Lower lobe of right lung (tissue), 2 donors: ENCODE measurements around the gene SLC38A10. TPM values are rescaled to one million over a fixed set of nuclear protein-coding genes. Genes with fewer than 3 reads are reported as not detected.

Experiments used
- ATAC-seq, 2 donors: fragments of 200-7000 bp; cut with Tn5 transposase; one replicate each; pipeline ENCODE4 v1.9.1; 2020 to 2022; ENCODE audit warnings: mild to moderate bottlenecking in 2 of 2, moderate library complexity in 2 of 2
- DNase-seq: peaks from one replicate; pipeline ENCODE4 v3.0.0-alpha.2; 2020
- H3K27ac ChIP-seq: fragments of 200-600 bp; one replicate; pipeline ENCODE4 v1.8.0; 2022
- H3K27me3 ChIP-seq: fragments of 200-600 bp; one replicate; pipeline ENCODE4 v1.8.0; 2022; ENCODE audit warnings: low read depth
- H3K36me3 ChIP-seq: fragments of 200-600 bp; one replicate; pipeline ENCODE4 v1.8.0; 2022; ENCODE audit warnings: mild to moderate bottlenecking
- H3K4me1 ChIP-seq: fragments of 200-600 bp; one replicate; pipeline ENCODE4 v1.8.0; 2022
- H3K4me3 ChIP-seq: fragments of 200-600 bp; one replicate; pipeline ENCODE4 v1.8.0; 2022; ENCODE audit warnings: mild to moderate bottlenecking
- H3K9me3 ChIP-seq: fragments of 200-600 bp; one replicate; pipeline ENCODE4 v1.8.0; 2022
- CTCF ChIP-seq: fragments of 200-600 bp; IDR thresholded peaks from one replicate; pipeline ENCODE4 v1.8.0; 2022; ENCODE audit warnings: antibody characterized with exemption, mild to moderate bottlenecking
- intact Hi-C: fragments of 100-400 bp; cut with DNase I; formaldehyde crosslinking; loops from one replicate; pipeline ENCODE4 v1.11.0; 2022
- total RNA-seq: library from RNA; stranded (reverse); fragmentation: NEBNext Ultra II Directional; extraction: Animal tissue kit (Norgen Biotek cat#: 25700); gene quantifications from one replicate; pipeline ENCODE4 v1.2.1, GENCODE V29; 2021
- donor health status: DM: no; HTN: yes; CAD: no; lungs with severe emphysema.

SLC38A10 gene
- total RNA-seq, 1 donor from 2014 or later = 98.1 TPM

- Histone ChIP-seq H3K9me3 (no peaks in the 10 kb centered on the region), H3K36me3 (no peaks in the 10 kb centered on the region), H3K4me3 (no peak overlapping the region), H3K27ac (peak overlapping the region; percentile 46), H3K4me1 (peaks cover 59% of the 10 kb centered on the region), H3K27me3 (peaks cover 4% of the 10 kb centered on the region)
- TF ChIP-seq CTCF = no peak
- no peak for ATAC-seq
- DNase-seq = no peak
- intact Hi-C loops = no loop called here
Measured at GRCh38 chr17:81336296-81336929, 41.3 kb upstream of the SLC38A10 start.

DNA sequence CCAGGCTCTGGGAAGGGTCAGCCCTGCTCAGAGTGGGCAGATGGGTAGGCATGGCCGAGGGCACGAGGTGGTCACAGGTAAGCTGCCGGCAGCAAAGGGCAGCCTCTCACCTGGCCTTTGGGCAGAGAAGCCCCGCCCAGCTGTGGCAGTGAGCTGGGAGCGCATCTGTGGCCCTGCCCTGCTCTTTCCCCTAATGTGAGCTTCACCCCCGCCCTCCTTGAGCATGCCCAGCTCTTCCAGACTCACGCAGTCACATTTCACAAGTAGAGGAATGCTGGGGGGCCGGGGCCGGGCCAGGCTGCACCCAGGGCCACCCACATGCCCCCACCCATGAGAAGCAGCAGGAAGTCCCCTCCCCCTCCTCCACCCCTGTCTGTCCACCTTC is 40.7 kb upstream of the SLC38A10 start:
- ATAC-seq = peak; percentile 34 to 39
- peak overlapping the region; percentile 36 for H3K27ac ChIP-seq
- peaks cover 3% of the 10 kb centered on the region for H3K27me3 ChIP-seq
- DNase-seq = peak; percentile 70
- H3K4me3 ChIP-seq = no peak overlapping the region
- H3K9me3 ChIP-seq = no peaks in the 10 kb centered on the region
- no peak for TF ChIP-seq CTCF
- H3K36me3 ChIP-seq = no peaks in the 10 kb centered on the region
- intact Hi-C loops = no loop called here
- H3K4me1 ChIP-seq = peaks cover 57% of the 10 kb centered on the region

DNA sequence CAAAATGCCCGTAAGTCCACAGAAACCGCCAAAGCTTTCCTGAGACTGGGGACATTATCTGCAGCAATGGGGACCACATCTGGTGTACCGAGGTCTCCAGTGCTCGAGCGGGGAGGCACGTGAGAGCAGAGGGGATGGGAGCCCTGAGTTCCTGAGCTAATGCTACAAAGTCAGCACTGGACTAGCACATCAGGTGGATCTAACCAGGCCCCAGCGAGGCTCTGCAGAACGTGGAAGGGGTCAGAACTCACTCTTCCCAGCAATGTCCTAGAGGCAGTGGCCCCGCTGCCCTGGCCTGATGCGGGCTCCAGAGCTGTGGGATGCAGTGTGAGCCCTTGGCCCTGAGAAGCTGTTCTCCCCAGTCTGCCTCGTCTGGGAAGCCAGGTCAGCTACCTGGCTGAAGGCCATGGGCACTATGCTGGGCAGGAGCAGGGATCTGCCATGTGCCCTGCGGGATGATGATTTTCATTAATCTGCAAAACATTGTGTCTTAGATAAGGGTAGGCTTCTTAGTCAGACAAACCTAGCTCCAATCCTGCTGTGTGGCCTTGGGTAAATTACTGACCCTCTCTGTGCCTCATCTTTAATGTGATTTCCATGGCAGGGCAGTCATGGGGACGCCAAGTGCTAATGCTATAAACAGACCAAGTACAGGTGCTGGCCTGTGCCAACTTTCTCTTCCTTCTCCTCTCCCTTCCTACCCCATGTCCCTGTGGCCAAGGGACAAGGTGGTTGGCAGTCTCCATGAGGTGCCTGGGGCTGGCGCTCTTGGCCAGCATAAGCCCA is 40.1 kb upstream of the SLC38A10 start:
- intact Hi-C loops = no loop called here
- TF ChIP-seq CTCF = no peak
- Histone ChIP-seq H3K36me3 (no peaks in the 10 kb centered on the region), H3K4me1 (peaks cover 57% of the 10 kb centered on the region), H3K27ac (peak overlapping the region; percentile 36), H3K9me3 (no peaks in the 10 kb centered on the region), H3K4me3 (peak overlapping the region; percentile 17), H3K27me3 (no peaks in the 10 kb centered on the region)
- DNase-seq (no peak), ATAC-seq (no peak)

DNA sequence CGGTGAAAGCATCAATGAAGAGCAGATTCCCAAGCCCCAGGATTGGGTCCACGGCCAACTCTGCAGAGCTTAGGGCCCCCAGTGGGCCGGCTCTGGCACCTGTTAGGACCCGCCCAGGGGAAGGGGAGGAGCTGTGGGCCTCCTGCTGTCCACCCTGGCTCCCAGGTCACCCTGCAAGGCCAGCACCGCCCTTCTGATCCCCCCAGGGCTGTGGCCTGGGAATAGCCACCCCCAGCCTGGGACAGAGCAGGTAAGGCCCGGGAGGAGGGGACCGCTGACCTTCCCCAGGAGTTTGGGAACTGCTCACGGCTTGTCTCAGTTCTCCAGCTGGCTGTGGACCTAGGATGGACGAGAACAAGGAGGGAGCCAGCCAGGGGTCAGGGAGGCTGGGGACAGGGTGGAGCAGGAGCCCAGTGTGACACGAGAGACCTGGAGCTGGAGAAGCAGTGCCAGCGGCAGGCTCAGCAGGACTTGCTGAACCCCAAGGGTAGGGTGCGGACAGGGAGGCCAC is 39.3 kb upstream of the SLC38A10 start:
- H3K36me3 ChIP-seq = no peaks in the 10 kb centered on the region
- H3K4me1 ChIP-seq = peaks cover 57% of the 10 kb centered on the region
- H3K27me3 ChIP-seq = no peaks in the 10 kb centered on the region
- H3K9me3 ChIP-seq = no peaks in the 10 kb centered on the region
- no peak overlapping the region for H3K27ac ChIP-seq
- intact Hi-C loops = no loop called here
- peak overlapping the region; percentile 17 for H3K4me3 ChIP-seq
- no peak for TF ChIP-seq CTCF
- DNase-seq (no peak), ATAC-seq (no peak)

DNA sequence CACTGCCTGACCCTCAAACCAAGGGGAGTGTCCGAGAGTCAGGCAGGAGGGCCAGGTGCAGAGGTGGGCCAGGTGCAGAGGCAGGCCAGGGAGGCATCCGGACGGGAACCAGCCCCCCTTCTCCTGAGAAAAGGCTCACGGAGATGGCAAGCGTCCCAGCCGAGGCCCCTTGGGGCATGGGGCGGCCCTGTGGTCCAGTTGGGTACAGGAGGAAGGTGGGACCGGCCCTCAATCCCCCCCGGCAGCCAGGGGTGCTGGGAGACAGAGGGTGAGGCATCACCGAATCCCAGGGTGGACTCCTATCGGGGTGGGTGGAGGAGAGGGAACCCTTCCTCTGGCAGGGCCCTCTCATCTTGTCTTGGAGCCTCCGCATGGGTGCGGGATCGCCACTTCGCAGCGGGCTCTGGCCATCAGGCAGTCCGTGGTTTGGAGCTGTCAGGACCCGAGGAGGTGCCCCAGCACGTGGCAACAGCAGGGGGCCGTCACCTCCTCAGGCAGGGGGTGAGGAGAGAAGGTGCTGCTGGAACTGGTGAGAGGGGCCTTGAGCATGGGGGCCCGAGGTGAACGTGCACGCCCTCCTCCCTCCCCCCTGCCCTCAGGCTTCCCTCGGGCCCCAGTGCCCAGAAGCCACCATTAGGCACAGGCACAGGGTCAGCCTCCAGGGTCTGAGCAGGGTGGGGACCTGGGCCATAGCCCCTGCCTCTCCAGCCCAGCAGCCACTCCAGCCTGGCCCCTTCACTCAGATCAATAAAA is 38.7 kb upstream of the SLC38A10 start:
- no peak overlapping the region for H3K27ac ChIP-seq
- H3K9me3 ChIP-seq = no peaks in the 10 kb centered on the region
- no peaks in the 10 kb centered on the region for H3K36me3 ChIP-seq
- DNase-seq (no peak), ATAC-seq (no peak)
- intact Hi-C loops = no loop called here
- no peak for TF ChIP-seq CTCF
- H3K4me3 ChIP-seq = no peak overlapping the region
- no peaks in the 10 kb centered on the region for H3K27me3 ChIP-seq
- peaks cover 57% of the 10 kb centered on the region for H3K4me1 ChIP-seq
